CD14-positive monocyte (primary cell): ENCODE measurements around the gene CFAP43. TPM values are rescaled to one million over a fixed set of nuclear protein-coding genes. Genes with fewer than 3 reads are reported as not detected.

Source experiments
- DNase-seq, 3 donors: peaks; one replicate each; pipeline ENCODE4 v3.0.0-alpha.2; 2011 to 2022
- H2AFZ ChIP-seq: 2 replicates; pipeline ENCODE4 v1.6.0; 2012; ENCODE audit warnings: mild to moderate bottlenecking, low read depth, low read length, inconsistent platforms; ENCODE audit not compliant: insufficient read depth, poor library complexity, severe bottlenecking
- H3K27ac ChIP-seq, 2 donors: 1 replicate in 1 of 2; 2 replicates in 1 of 2; pipeline ENCODE4 v1.5.1; 2012 to 2013; ENCODE audit warnings: low read length in 2 of 2, control low read depth in 1 of 2, inconsistent platforms in 1 of 2, low read depth in 1 of 2, mild to moderate bottlenecking in 1 of 2
- H3K27me3 ChIP-seq, 2 donors: one replicate each; pipeline versions ENCODE4 v1.6.0 to v1.6.1; 2011 to 2013; ENCODE audit warnings: low read length in 2 of 2; ENCODE audit not compliant: control insufficient read depth in 2 of 2, insufficient read depth in 2 of 2
- H3K36me3 ChIP-seq, 2 donors: replicated peaks in 1 of 2; 1 replicate in 1 of 2; 2 replicates in 1 of 2; pipeline versions ENCODE4 v1.5.1 to v1.6.1; 2012 to 2013; ENCODE audit warnings: low read length in 2 of 2, control low read depth in 1 of 2, inconsistent platforms in 1 of 2, mild to moderate bottlenecking in 1 of 2; ENCODE audit not compliant: insufficient read depth in 2 of 2, control insufficient read depth in 1 of 2
- H3K4me1 ChIP-seq, 2 donors: 1 replicate in 1 of 2; 2 replicates in 1 of 2; pipeline versions ENCODE4 v1.5.1 to v1.6.1; 2012 to 2013; ENCODE audit warnings: low read length in 2 of 2, control low read depth in 1 of 2, inconsistent platforms in 1 of 2, mild to moderate bottlenecking in 1 of 2, moderate library complexity in 1 of 2; ENCODE audit not compliant: insufficient read depth in 2 of 2, control insufficient read depth in 1 of 2
- H3K4me2 ChIP-seq: replicated peaks from 2 replicates; pipeline ENCODE3; 2012; ENCODE audit warnings: low read length, moderate library complexity, mild to moderate bottlenecking; ENCODE audit not compliant: poor library complexity, severe bottlenecking; ENCODE audit errors: extremely low read depth
- H3K4me3 ChIP-seq, 3 experiments: fragments of 200-600 bp in 1 of 3; sonication (generic) in 1 of 3; replicated peaks in 1 of 3; 1 replicate in 2 of 3; 2 replicates in 1 of 3; pipeline ENCODE4 v1.5.1; 2011 to 2013; ENCODE audit warnings: low read length in 3 of 3, mild to moderate bottlenecking in 3 of 3, control low read depth in 2 of 3, low read depth in 2 of 3, inconsistent platforms in 1 of 3, moderate library complexity in 1 of 3
- H3K79me2 ChIP-seq: 2 replicates; pipeline ENCODE4 v1.6.0; 2012; ENCODE audit warnings: mild to moderate bottlenecking, control low read depth, inconsistent platforms, low read length, moderate library complexity; ENCODE audit not compliant: insufficient read depth
- H3K9ac ChIP-seq: 2 replicates; pipeline ENCODE4 v1.6.0; 2017; ENCODE audit warnings: low read length, mild to moderate bottlenecking; ENCODE audit not compliant: insufficient read depth, poor library complexity, severe bottlenecking
- H3K9me3 ChIP-seq, 2 donors: replicated peaks in 1 of 2; 1 replicate in 1 of 2; 2 replicates in 1 of 2; pipeline versions ENCODE4 v1.5.1 to v1.6.1; 2012 to 2013; ENCODE audit warnings: low read length in 2 of 2, control low read depth in 1 of 2; ENCODE audit not compliant: control insufficient read depth in 1 of 2, insufficient read depth in 1 of 2
- H4K20me1 ChIP-seq: 2 replicates; pipeline ENCODE4 v1.6.0; 2012; ENCODE audit warnings: mild to moderate bottlenecking, low read length, control low read depth, moderate library complexity; ENCODE audit not compliant: insufficient read depth
- H3K27ac Mint-ChIP-seq, 7 donors: one replicate each; pipeline ENCODE4 v1.8.0; 2020; ENCODE audit warnings: mild to moderate bottlenecking in 7 of 7, mixed read lengths in 7 of 7, moderate library complexity in 6 of 7, inconsistent platforms in 2 of 7
- H3K27me3 Mint-ChIP-seq, 3 donors: one replicate each; pipeline ENCODE4 v1.8.0; 2021 to 2022; ENCODE audit warnings: low read depth in 3 of 3, mild to moderate bottlenecking in 3 of 3, mixed read lengths in 3 of 3, moderate library complexity in 3 of 3, inconsistent platforms in 1 of 3
- H3K36me3 Mint-ChIP-seq, 2 donors: one replicate each; pipeline ENCODE4 v1.8.0; 2020; ENCODE audit warnings: mixed read lengths in 2 of 2, inconsistent platforms in 1 of 2, mild to moderate bottlenecking in 1 of 2
- H3K4me1 Mint-ChIP-seq: one replicate; pipeline ENCODE4 v1.8.0; 2020; ENCODE audit warnings: mild to moderate bottlenecking, mixed read lengths
- H3K4me3 Mint-ChIP-seq, 2 donors: one replicate each; pipeline ENCODE4 v1.8.0; 2020; ENCODE audit warnings: mild to moderate bottlenecking in 2 of 2, mixed read lengths in 2 of 2, moderate library complexity in 1 of 2
- H3K9me3 Mint-ChIP-seq, 7 donors: one replicate each; pipeline ENCODE4 v1.8.0; 2020 to 2022; ENCODE audit warnings: mixed read lengths in 7 of 7, mild to moderate bottlenecking in 6 of 7, moderate library complexity in 6 of 7, inconsistent platforms in 2 of 7
- CTCF ChIP-seq: fragments of 200-600 bp; IDR thresholded peaks from one replicate; pipeline ENCODE4 v1.8.0; 2022; ENCODE audit warnings: antibody characterized with exemption, mild to moderate bottlenecking
- WGBS: methylation state at CpG from one replicate; pipeline ENCODE4 v1.1.5; 2013; ENCODE audit warnings: missing lambda C conversion rate; ENCODE audit not compliant: insufficient coverage; 5-methylcytosine and 5-hydroxymethylcytosine counted together
- intact Hi-C, 2 donors: fragments of 100-400 bp; cut with micrococcal nuclease; formaldehyde crosslinking; loops; one replicate each; pipeline versions ENCODE4 v1.15.0 to v1.15.1; 2023
- polyA plus RNA-seq, 3 donors: library from polyadenylated mRNA; depleted of rRNA in 1 of 3; unstranded in 2 of 3; stranded (reverse) in 1 of 3; fragments of 300-500 nt in 2 of 3; fragments of >200 nt in 1 of 3; fragmentation: Illumina TruSeq in 2 of 3; gene quantifications; 1 replicate in 2 of 3; 2 replicates in 1 of 3; pipeline ENCODE4 v1.2.3, GENCODE V29; 2012 to 2021

CFAP43 gene
- polyA plus RNA-seq, 3 donors = 0.06 TPM; not detected in 2

- 100% methylated on average over 3 of the region's 5 CpGs for WGBS
- no peak for DNase-seq
- Histone ChIP-seq H3K4me2 (no peak overlapping the region), H3K27me3 (no peaks in the 10 kb centered on the region), H3K9me3 (no peaks in the 10 kb centered on the region), H3K36me3 (no peaks in the 10 kb centered on the region), H3K27ac (no peak overlapping the region), H3K9ac (no peak overlapping the region), H2AFZ (no peak overlapping the region), H3K79me2 (no peaks in the 10 kb centered on the region), H4K20me1 (no peaks in the 10 kb centered on the region), H3K4me1 (no peaks in the 10 kb centered on the region), H3K4me3 (no peak overlapping the region)
- Mint-ChIP-seq H3K36me3 (no peaks in the 10 kb centered on the region), H3K9me3 (no peaks in the 10 kb centered on the region), H3K27me3 (peaks cover 0 to 8% (median 2%) of the 10 kb centered on the region in 3 donors), H3K4me3 (no peak overlapping the region), H3K27ac (no peak overlapping the region), H3K4me1 (no peaks in the 10 kb centered on the region)
- intact Hi-C loops = no loop called here
- no peak for TF ChIP-seq CTCF
Measured at GRCh38 chr10:104088239-104088638, 143.9 kb downstream of the CFAP43 start.

- Histone ChIP-seq H3K36me3 (no peaks in the 10 kb centered on the region), H3K4me1 (no peaks in the 10 kb centered on the region), H3K4me2 (no peak within 1 kb of the TSS), H3K9ac (no peak within 1 kb of the TSS), H3K27me3 (no peaks in the 10 kb centered on the region), H3K4me3 (no peak within 1 kb of the TSS), H3K9me3 (no peaks in the 10 kb centered on the region), H3K27ac (no peak within 1 kb of the TSS), H4K20me1 (no peaks in the 10 kb centered on the region), H2AFZ (peak within 1 kb of the TSS; percentile 17), H3K79me2 (no peaks in the 10 kb centered on the region)
- H3K27ac Mint-ChIP-seq = no peak within 1 kb of the TSS
- TF ChIP-seq CTCF = no peak
- H3K4me1 Mint-ChIP-seq = no peaks in the 10 kb centered on the region
- no peaks in the 10 kb centered on the region for H3K36me3 Mint-ChIP-seq
- 44% methylated on average over 1 of the region's 3 CpGs for WGBS
- intact Hi-C loops = no loop called here
- H3K27me3 Mint-ChIP-seq = peaks cover 0 to 5% (median 2%) of the 10 kb centered on the region in 3 donors
- DNase-seq = no peak
- no peaks in the 10 kb centered on the region for H3K9me3 Mint-ChIP-seq
- H3K4me3 Mint-ChIP-seq = no peak within 1 kb of the TSS
Measured at GRCh38 chr10:104085801-104086400, 146.3 kb downstream of the CFAP43 start, which contains the start of gene COL17A1. Gene COL17A1 (minus strand): TSS chr10:104085880. CDS start chr10:104080673, 5,207 bp downstream.
